Progenitor cell of endocrine pancreas (in vitro differentiated cells): ENCODE data around the gene CD37. TPM values are rescaled to one million over a fixed set of nuclear protein-coding genes. Genes with fewer than 3 reads are reported as not detected.
"Not testable (repeated sequence)": the region's sequence is repeated elsewhere in the genome, so short reads cannot be mapped to it uniquely, and the experiment has no call there.

ENCODE experiments used
- DNase-seq: peaks from one replicate; pipeline ENCODE4 v3.0.0; 2021; ENCODE audit warnings: low spot score; ENCODE audit not compliant: unreplicated experiment
- H3K27ac Mint-ChIP-seq: 2 replicates; pipeline ENCODE4 v1.8.0; 2021; ENCODE audit warnings: mild to moderate bottlenecking, moderate library complexity, mixed read lengths
- H3K27me3 Mint-ChIP-seq: 2 replicates; pipeline ENCODE4 v1.8.0; 2021; ENCODE audit warnings: mixed read lengths
- H3K36me3 Mint-ChIP-seq: 2 replicates; pipeline ENCODE4 v1.8.0; 2022; ENCODE audit warnings: mixed read lengths; ENCODE audit not compliant: insufficient read depth
- H3K4me1 Mint-ChIP-seq: 2 replicates; pipeline ENCODE4 v1.8.0; 2021; ENCODE audit warnings: low read depth, mixed read lengths
- H3K4me3 Mint-ChIP-seq: 2 replicates; pipeline ENCODE4 v1.8.0; 2021; ENCODE audit warnings: low read depth, mild to moderate bottlenecking, moderate library complexity, mixed read lengths
- H3K9me3 Mint-ChIP-seq: 2 replicates; pipeline ENCODE4 v1.8.0; 2021; ENCODE audit warnings: low read depth, mixed read lengths
- CTCF ChIP-seq: fragments of 200-600 bp; sonication (generic); IDR thresholded peaks from one replicate; pipeline ENCODE4 v1.5.0; 2021; ENCODE audit warnings: antibody characterized with exemption, mild to moderate bottlenecking; ENCODE audit not compliant: unreplicated experiment
- total RNA-seq: library from RNA; stranded (reverse); gene quantifications from 2 replicates; pipeline ENCODE4 v1.2.1, GENCODE V29; 2021

The CD37 gene
- total RNA-seq, 1 donor from 2014 or later, result not detected

- no peak for TF ChIP-seq CTCF
- H3K27me3 Mint-ChIP-seq, result no peaks in the 10 kb centered on the region
- no peak overlapping the region for H3K4me3 Mint-ChIP-seq
- H3K36me3 Mint-ChIP-seq, result peaks cover 28% of the 10 kb centered on the region
- H3K4me1 Mint-ChIP-seq, result no peaks in the 10 kb centered on the region
- H3K27ac Mint-ChIP-seq, result no peak overlapping the region
- DNase-seq, result no peak
- no peaks in the 10 kb centered on the region for H3K9me3 Mint-ChIP-seq
These were observed 26.1 kb upstream of the CD37 start for GRCh38 chr19:49309087-49309486.

GRCh38 chr19:49315111-49315510, 20.1 kb upstream of the CD37 start:
- no peak overlapping the region for H3K27ac Mint-ChIP-seq
- no peak for DNase-seq
- no peak for TF ChIP-seq CTCF
- H3K4me1 Mint-ChIP-seq, result no peaks in the 10 kb centered on the region
- H3K36me3 Mint-ChIP-seq, result peaks cover 36% of the 10 kb centered on the region
- peaks cover 8% of the 10 kb centered on the region for H3K9me3 Mint-ChIP-seq
- H3K27me3 Mint-ChIP-seq, result no peaks in the 10 kb centered on the region
- no peak overlapping the region for H3K4me3 Mint-ChIP-seq

GRCh38 chr19:49316284-49316683, 18.9 kb upstream of the CD37 start:
- Mint-ChIP-seq H3K9me3 (peaks cover 8% of the 10 kb centered on the region), H3K36me3 (peaks cover 34% of the 10 kb centered on the region), H3K27ac (no peak overlapping the region), H3K4me1 (no peaks in the 10 kb centered on the region), H3K4me3 (no peak overlapping the region), H3K27me3 (no peaks in the 10 kb centered on the region)
- DNase-seq, result no peak
- TF ChIP-seq CTCF, result no peak

- no peak for DNase-seq
- Mint-ChIP-seq H3K27ac (peak overlapping the region; percentile 45), H3K4me1 (no peaks in the 10 kb centered on the region), H3K4me3 (no peak overlapping the region), H3K9me3 (peaks cover 10% of the 10 kb centered on the region), H3K27me3 (no peaks in the 10 kb centered on the region), H3K36me3 (peaks cover 43% of the 10 kb centered on the region)
- no peak for TF ChIP-seq CTCF
These were observed 16.9 kb upstream of the CD37 start for GRCh38 chr19:49318296-49318695.

- peaks cover 5% of the 10 kb centered on the region for H3K9me3 Mint-ChIP-seq
- no peaks in the 10 kb centered on the region for H3K27me3 Mint-ChIP-seq
- H3K4me3 Mint-ChIP-seq, result no peak within 1 kb of the TSS
- H3K27ac Mint-ChIP-seq, result peak within 1 kb of the TSS; percentile 67
- peaks cover 2% of the 10 kb centered on the region for H3K4me1 Mint-ChIP-seq
- peak; percentile 7 for DNase-seq
- peaks cover 38% of the 10 kb centered on the region for H3K36me3 Mint-ChIP-seq
- TF ChIP-seq CTCF, result no peak
These were observed 10.2 kb upstream of the CD37 start, which contains the start of gene SLC6A16 for GRCh38 chr19:49324801-49325576. TSS of gene SLC6A16 (minus strand) at chr19:49325191. CDS start at chr19:49311347, 13,844 bp downstream.

GRCh38 chr19:49325756-49326155, 9.4 kb upstream of the CD37 start:
- not testable (repeated sequence) for H3K9me3 Mint-ChIP-seq, H3K27ac Mint-ChIP-seq, H3K4me3 Mint-ChIP-seq, H3K4me1 Mint-ChIP-seq, DNase-seq, H3K27me3 Mint-ChIP-seq
- peaks cover 37% of the 10 kb centered on the region for H3K36me3 Mint-ChIP-seq
